M059J (cell line): ENCODE results near the gene MRI1. TPM values are rescaled to one million over a fixed set of nuclear protein-coding genes. Genes with fewer than 3 reads are reported as not detected.
"Not testable (repeated sequence)": the region's sequence is repeated elsewhere in the genome, so short reads cannot be mapped to it uniquely, and the experiment has no call there.

Experiments
- DNase-seq: peaks from one replicate; pipeline ENCODE4 v3.0.0-alpha.2; 2012; ENCODE audit warnings: low read depth
- total RNA-seq: library from RNA; depleted of rRNA; stranded (reverse); fragments of >200 nt; shearing (Covaris generic); gene quantifications from 2 replicates; pipeline ENCODE4 v1.2.3, GENCODE V29; 2014; rRNA removed

MRI1 gene
- 51.5 and 71.3 TPM in 2 replicates for total RNA-seq

GRCh38 chr19:13764101-13764807, at the start of gene MRI1:
TSS of gene MRI1 (plus strand) at chr19:13764522. CDS start at chr19:13764589, 67 bp downstream.
- DNase-seq: peak; percentile 79

DNA sequence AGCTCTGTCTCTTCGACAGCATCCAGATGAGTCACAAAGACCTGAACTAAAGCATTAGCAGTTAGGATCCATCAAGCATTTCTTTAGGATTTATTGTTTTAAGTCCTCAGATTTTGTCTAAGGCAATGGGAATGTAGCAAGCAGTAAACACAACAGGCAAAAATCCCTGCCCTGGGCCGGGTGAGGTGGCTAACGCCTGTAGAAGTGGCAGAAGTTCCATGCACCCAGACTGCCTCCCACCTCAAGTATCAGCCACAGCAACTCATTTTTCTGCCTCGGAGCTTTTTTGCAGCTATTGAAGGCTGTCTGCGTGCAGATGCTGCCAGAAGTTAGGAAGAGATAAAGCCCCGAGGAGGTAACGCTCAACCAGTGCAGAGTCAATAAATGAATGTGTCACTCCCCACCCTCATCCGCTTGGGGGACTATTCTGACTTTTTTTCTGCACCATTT, 47.1 kb upstream of the MRI1 start:
- peak; percentile 92 for DNase-seq

DNA sequence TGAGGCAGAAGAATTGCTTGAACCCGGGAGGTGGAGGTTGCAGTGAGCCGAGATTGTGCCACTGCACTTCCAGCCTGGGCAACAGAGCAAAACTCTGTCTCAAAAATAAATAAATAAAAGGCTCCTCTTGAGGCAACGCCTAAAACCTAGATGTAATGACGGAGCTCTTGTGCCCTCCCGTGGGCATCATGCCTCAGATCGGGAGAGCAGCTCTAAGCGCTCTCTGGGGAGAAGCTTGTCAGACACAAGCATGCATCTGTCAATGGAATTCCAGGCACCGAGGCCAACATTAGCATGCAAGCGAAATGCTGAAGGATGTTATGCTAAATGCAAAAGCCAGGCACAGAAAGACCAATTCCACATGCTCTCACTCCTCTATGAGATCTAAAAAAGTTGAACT, 45.6 kb upstream of the MRI1 start:
- DNase-seq: peak; percentile 89

DNA sequence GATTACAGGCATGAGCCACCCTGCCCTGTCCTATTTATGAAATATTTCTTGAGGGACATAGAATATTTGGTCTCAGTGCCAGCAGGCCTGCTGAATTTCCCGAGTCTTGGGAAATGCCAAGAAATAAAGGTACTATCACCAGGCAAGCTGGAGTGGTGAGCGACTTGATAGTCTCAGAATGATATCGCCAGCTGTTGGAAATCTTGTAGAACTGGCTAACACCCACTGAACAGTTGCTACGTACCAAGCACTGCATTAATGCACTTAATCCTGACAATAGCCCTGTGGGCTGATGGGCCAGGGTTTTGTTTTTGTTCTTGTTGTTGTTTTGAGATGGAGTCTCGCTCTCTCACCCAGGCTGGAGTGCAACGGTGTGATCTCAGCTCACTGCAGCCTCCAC, 42.2 kb upstream of the MRI1 start:
- DNase-seq: no peak

- no peak for DNase-seq
Observed at GRCh38 chr19:13723206-13723605, 41.1 kb upstream of the MRI1 start.

DNA sequence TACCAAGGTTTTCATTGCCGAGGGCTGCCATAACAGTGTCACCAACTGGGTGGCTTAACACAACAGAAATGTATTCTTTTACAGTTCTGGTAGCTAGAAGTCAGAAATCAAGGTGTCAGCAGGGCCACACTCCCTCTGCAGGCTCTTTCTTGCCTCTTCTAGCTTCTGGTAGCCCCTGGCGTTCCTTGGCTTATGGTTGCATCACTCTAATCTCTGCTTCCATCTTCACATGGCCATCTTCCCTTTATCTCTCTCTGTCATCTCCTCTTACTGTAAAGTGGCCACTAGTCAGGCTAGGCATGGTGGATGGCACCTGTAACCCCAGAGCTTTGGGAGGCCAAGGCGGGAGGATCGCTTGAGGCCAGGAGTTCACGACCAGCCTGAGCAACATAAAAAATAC, 38.0 kb upstream of the MRI1 start:
- no peak for DNase-seq

DNA sequence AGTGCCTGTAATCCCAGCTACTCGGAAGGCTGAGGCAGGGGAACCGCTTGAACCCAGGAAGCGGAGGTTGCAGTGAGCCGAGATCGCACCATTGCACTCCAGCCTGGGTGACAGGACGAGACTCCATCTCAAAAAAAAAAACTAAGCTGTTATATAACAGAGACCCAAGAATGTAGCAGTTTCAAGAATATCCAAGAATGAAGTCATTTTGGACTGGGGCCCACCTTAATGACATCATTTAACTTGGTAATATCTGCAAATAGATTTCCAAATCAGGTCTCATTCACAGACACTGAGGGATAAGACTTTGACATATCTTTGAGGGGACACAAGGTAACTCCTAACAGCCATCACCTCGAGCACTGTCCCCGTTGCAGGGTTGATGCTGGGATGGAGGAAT, 36.5 kb upstream of the MRI1 start:
- DNase-seq: peak; percentile 60

- peak; percentile 25 for DNase-seq
Observed at GRCh38 chr19:13729859-13730258, 34.5 kb upstream of the MRI1 start.

- DNase-seq: peak; percentile 98
Observed at GRCh38 chr19:13731147-13731964, 33.0 kb upstream of the MRI1 start.

- no peak for DNase-seq
Observed at GRCh38 chr19:13732337-13732736, 32.0 kb upstream of the MRI1 start.

DNA sequence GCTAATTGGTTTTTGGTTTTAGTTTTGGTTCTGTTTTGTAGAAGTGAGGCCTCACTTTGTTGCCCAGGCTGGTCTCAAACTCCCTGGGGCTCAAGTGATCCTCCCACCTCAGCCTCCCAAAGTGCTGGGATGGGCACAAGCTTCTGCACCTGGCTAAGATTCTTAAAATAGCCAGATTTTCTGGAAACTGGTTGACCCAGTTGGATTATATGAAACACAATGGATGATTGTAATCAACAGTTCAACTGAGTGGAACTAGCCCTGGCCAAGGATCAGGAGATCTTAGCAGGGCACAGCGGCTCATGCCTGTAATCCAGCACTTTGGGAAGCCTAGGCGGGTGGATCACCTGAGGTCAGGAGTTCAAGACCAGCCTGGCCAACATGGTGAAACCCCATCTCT, 29.6 kb upstream of the MRI1 start:
- DNase-seq: no peak

- no peak for DNase-seq
Observed at GRCh38 chr19:13738073-13738472, 26.2 kb upstream of the MRI1 start.

DNA sequence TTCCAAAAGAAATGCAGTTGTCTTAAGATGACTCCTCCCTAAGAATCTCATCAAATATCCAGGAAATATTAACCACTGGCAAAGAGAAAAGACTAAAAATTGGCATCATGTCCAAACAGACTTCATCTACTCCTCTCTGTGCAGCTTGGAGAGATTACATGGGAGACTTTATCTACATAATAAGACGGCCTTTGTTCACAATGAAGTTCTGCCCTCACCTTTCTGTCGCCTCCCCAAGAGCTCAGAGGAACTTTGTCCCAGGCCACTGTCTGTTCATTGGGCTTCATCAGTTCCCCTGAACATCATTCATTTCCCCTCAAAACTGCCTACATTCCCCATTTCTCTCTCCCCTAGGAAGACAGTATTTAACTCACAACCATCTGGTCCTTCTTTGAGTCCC, 22.4 kb upstream of the MRI1 start:
- no peak for DNase-seq

- DNase-seq: peak; percentile 75
Observed at GRCh38 chr19:13742756-13743155, 21.6 kb upstream of the MRI1 start.

- DNase-seq: no peak
Observed at GRCh38 chr19:13744174-13744573, 20.1 kb upstream of the MRI1 start.

- DNase-seq: no peak
Observed at GRCh38 chr19:13747098-13747453, 17.2 kb upstream of the MRI1 start.

GRCh38 chr19:13748169-13748828, 16.0 kb upstream of the MRI1 start:
- DNase-seq: peak; percentile 43

DNA sequence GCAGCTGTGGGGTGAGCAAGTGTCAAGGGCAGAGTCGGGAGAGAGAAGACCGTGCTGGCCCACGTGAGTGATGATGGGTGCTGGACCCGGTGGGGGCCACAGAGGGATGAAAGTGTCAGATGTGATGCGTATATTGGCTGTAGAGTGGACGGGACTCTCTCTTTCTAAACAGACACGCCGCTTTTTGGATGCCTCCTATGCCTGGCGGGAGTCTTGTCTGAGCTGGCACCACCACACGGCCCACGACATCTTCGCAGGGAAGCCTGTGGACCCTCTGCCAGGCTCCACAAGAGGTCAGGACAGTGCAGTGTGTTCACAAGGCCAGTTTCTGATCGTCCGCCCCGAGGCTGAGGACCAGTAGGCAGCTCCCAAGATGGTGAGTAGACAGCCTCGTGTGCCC, 12.9 kb upstream of the MRI1 start:
- no peak for DNase-seq

DNA sequence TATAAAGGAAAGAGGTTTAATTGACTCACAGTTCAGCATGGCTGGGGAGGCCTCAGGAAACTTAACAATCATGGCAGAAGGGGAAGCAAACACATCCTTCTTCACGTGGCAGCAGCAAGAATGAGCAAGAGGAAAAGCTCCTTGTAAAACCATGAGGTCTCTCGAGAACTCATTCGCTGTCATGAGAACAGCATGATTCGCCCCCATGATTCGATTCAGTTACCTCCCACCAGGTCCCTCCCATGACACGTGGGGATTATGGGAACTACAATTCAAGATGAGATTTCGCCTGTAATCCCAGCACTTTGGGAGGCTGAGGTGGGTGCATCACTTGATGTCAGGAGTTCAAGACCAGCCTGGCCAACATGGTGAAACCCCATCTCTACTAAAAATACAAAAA, 10.7 kb upstream of the MRI1 start:
- DNase-seq: not testable (repeated sequence)

GRCh38 chr19:13756210-13756609, 8.1 kb upstream of the MRI1 start:
- DNase-seq: no peak

DNA sequence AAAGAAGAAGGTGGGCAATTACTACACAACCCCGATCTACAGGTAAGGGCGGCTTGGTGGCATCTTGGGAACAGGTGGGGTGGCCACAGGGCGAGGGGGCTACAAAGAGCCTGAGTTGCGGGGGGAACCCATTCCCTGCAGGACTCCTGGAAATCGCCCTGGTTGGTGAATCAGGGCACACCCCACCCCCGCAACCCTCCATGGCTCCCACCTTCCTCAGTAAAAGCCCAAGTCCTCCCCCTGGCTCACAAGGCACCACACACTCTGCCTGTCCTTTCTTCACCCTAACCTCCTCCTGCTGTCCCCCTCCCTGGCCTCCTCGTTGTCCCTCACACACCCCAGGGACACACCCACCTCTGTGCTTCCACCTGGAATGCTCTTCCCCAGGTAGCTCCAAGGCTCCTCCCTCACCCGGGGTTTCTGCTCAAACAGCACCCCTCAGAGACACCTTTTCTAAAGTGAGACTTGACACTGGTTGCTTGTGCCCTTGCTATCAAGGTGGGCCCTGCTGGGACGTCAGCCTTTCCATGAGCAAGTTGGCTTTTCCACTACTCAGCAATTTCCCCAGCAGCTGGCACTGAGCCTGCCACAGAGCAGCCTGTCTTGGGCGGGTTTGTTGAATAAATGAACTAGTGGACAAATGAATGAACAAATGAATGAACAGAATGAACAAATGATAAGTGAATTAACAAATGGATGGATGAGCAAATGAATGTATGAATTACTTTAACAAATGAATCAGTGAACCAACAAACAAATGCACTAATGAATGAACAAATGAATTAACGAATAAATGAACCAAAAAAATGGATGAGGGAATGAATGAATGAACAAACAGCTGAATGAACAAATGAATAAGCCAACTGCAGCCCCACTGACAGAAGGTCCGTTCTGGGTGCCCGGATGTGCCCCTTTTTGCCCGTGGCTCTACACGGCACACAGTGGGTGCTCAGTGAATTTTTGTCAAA, 6.2 kb upstream of the MRI1 start:
- DNase-seq: no peak
